Hematopoietic multipotent progenitor cell treated with erythropoietin and hydrocortisone succinate and interleukin-3 and kit ligand, for 15 days (in vitro differentiated cells): ENCODE data around the gene INO80E.

Experiments used
- DNase-seq: peaks from one replicate; pipeline ENCODE4 v3.0.0-alpha.2; 2015; ENCODE audit warnings: low spot score

The INO80E gene

GRCh38 chr16:29975811-29976511 is 20.1 kb upstream of the INO80E start:
- DNase-seq, result no peak

GRCh38 chr16:29977063-29977825 is 18.8 kb upstream of the INO80E start:
- DNase-seq, result no peak

DNA sequence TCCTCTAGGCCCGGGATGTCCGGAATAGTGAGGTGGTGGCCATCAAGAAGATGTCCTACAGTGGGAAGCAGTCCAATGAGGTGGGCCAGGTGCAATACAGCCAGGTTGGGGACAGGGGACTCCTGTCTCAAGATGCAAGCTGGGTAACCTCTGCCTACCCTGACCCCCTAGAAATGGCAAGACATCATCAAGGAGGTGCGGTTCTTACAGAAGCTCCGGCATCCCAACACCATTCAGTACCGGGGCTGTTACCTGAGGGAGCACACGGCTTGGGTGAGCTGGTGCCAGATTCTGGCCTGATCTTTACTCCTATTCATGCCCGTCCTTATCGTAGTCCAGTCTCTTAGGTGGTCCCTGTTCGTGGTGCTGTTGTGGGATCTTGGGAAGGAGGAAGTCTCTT is 18.0 kb upstream of the INO80E start:
- no peak for DNase-seq

DNA sequence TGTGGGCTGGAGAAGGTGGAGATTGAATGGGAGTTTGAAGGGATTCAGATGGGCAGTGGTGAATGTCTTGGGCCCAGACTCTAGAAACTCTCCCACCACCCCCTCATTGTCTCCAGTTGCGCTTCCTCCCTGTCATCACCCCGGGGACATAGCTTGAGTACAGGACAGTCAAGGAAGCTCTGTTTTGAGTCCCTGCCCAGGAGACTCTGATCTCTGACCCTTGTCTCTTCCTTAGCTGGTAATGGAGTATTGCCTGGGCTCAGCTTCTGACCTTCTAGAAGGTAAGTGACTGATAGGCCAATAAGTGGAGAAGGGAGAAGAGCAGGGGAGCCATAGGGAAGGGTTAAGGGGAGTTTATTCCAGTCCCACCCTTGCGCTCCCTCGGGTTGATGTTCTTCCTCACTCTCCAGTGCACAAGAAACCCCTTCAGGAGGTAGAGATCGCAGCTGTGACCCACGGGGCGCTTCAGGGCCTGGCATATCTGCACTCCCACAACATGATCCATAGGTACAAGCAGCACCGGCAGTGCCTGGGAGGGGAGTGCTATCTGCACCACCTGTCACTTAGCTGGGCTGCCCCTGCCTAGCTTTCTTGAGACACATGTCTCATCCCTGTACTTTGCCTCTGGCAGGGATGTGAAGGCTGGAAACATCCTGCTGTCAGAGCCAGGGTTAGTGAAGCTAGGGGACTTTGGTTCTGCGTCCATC is 17.3 kb upstream of the INO80E start:
- DNase-seq, result no peak

- DNase-seq, result no peak
These were observed 13.3 kb upstream of the INO80E start for GRCh38 chr16:29982560-29983419.

DNA sequence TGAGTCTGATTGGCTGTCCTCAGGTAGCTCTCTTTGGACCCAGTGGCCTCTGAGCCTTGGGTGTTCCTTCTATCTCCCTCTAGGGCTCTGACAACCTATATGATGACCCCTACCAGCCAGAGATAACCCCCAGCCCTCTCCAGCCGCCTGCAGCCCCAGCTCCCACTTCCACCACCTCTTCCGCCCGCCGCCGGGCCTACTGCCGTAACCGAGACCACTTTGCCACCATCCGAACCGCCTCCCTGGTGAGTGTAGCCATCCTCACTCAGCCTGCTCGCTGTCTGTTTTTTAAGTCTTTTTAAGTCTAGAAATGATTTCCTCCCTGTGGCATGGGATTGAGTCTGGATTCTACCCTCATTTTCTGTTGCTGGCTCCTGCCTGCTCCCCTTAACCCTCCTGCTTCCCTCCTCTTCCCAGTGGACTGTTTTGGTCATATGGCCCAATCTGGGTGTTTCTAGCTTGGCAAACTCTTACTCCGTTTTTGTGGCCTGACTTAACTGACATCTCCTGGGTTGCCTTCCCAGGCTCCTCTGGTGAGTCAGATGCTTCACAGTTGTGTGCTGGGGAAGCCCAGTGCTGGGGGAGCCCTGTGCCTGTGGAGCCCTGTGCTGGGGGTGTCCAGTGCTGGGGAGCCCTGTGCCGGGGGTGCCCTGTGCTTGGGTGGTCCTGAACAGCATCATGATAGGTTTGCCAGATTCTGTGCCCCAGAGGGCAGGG is 12.5 kb upstream of the INO80E start:
- DNase-seq, result no peak

DNA sequence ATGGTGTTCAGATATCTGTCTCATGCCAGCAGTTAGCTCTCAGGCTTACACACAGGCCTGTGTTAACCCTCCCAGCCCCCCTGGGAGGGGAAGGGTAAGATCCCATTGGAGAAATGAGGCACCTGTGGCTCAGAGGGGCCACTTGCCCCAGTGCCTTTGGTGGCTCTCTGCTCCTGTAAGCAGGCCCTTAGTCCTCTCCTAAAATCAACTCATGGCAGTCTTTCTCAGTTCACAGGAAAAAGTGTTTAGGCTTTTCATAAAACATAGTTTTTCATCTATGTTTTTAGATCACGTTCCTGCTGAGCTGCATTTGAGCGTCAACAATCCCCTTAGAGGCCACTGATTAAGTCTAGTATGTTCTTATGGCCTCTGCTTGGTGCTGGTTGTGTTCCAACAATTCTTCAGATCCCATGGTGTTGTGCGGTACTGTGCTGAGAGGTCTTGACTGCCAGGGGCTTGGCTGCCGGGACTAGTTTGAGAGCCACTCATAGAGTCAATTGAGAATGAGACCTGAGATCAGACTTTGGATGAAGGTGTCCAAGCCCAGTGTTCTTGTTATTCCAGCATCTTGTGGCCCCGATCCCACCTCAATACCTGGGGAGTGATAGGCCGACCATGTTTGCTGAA is 11.8 kb upstream of the INO80E start:
- no peak for DNase-seq

DNA sequence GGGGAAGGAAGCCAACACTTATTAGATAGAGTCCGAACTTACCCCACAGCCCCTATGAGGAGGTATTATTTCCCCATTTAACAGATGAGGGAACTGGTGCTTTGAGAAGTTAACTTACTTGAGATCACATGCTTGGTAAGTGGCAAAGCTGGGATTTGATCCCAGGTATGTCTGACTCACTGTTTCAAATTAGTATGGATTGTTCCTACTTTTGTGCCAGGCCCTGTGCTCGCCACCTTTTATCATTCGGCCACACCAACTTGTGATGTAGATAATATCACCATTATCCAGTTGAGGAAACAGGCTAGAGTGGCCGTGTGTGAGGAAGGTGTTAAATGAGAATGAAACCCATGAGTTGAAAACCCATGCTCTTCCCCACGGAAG is 11.3 kb upstream of the INO80E start:
- no peak for DNase-seq

GRCh38 chr16:29985271-29985811 is 10.7 kb upstream of the INO80E start:
- DNase-seq, result no peak

GRCh38 chr16:29986231-29986630 is 9.8 kb upstream of the INO80E start:
- no peak for DNase-seq

GRCh38 chr16:29986931-29987330 is 9.1 kb upstream of the INO80E start:
- DNase-seq, result no peak

- no peak for DNase-seq
These were observed 8.5 kb upstream of the INO80E start for GRCh38 chr16:29987371-29988085.

- DNase-seq, result no peak
These were observed 7.5 kb upstream of the INO80E start for GRCh38 chr16:29988346-29989075.

- no peak for DNase-seq
These were observed 6.8 kb upstream of the INO80E start for GRCh38 chr16:29989111-29989858.

DNA sequence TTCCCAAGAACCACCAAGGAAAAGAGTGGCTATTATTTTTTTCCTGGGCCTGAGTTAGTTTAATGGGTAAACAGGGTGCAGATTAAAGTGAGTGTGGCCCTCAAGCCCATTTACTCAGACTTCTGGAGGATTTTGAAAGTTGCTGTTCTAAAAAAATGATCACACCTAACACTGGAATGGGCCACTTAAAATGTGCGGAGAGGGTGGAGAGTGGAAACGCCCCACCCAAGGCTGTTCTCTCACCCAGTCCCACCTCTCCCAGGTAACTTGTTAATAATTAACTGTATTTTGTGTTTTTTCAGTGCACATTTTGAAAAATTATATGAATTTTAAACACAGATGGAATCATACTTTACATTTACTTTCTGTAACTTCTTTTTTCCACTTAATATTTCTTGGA is 6.0 kb upstream of the INO80E start:
- DNase-seq, result no peak

- DNase-seq, result no peak
These were observed 5.0 kb upstream of the INO80E start for GRCh38 chr16:29990883-29991570.

GRCh38 chr16:29991571-29991904 is 4.5 kb upstream of the INO80E start:
- DNase-seq, result no peak

GRCh38 chr16:29992344-29992967 is 3.6 kb upstream of the INO80E start:
- no peak for DNase-seq
